K562 (cell line): ENCODE results near the gene EIF4E2.

Experiments
- ELF1 ChIP-seq: fragments of 200-800 bp; sonication (Bioruptor generic); IDR thresholded peaks from 2 replicates; pipeline ENCODE4 v1.6.1; 2016; ENCODE audit warnings: missing genetic modification characterization, missing compliant biosample characterization
- EZH2 ChIP-seq: IDR thresholded peaks from 2 replicates; pipeline ENCODE4 v1.6.1; 2012; ENCODE audit warnings: low read depth, mild to moderate bottlenecking, inconsistent platforms, low read length, borderline replicate concordance
- GABPA ChIP-seq: fragments of 200-800 bp; sonication (Bioruptor generic); conservative IDR thresholded peaks from 2 replicates; pipeline ENCODE4 v1.6.1; 2016; ENCODE audit warnings: low read depth, missing genetic modification characterization, missing compliant biosample characterization
- GATAD2B ChIP-seq: fragments of 450-650 bp; IDR thresholded peaks from 2 replicates; pipeline ENCODE4 v1.6.1; 2017; ENCODE audit warnings: mild to moderate bottlenecking, borderline replicate concordance
- MAFK ChIP-seq: IDR thresholded peaks from 2 replicates; pipeline ENCODE4 v1.6.1; 2011; ENCODE audit warnings: low read length, improper control_type of control experiment
- MYC ChIP-seq, 2 experiments: fragments of 250-450 bp in 1 of 2; sonication (Bioruptor Pico) in 1 of 2; IDR thresholded peaks; 2 replicates each; pipeline versions ENCODE4 v1.5.1 to v1.6.1; 2012 to 2021; ENCODE audit warnings: low read depth in 2 of 2, borderline replicate concordance in 1 of 2, improper control_type of control experiment in 1 of 2, low read length in 1 of 2, mild to moderate bottlenecking in 1 of 2, moderate library complexity in 1 of 2
- NR3C1 ChIP-seq: sonication (generic); formaldehyde crosslinking; IDR thresholded peaks from 2 replicates; pipeline ENCODE4 v1.8.1; 2022; ENCODE audit warnings: missing genetic modification reagents
- SOX6 ChIP-seq: fragments of 450-650 bp; IDR thresholded peaks from 2 replicates; pipeline ENCODE4 v1.6.1; 2014; ENCODE audit warnings: mild to moderate bottlenecking
- TAF1 ChIP-seq: IDR thresholded peaks from 2 replicates; pipeline ENCODE4 v1.6.1; 2011; ENCODE audit warnings: mild to moderate bottlenecking, low read length, moderate library complexity; ENCODE audit not compliant: insufficient read depth, control insufficient read depth, severe bottlenecking; ENCODE audit errors: extremely low read depth
- TF ChIP-seq, protein P1 (sequence below): fragments of 250-450 bp; sonication (Bioruptor Pico); IDR thresholded peaks from 2 replicates; pipeline ENCODE4 v1.4.0; 2020; ENCODE audit warnings: mild to moderate bottlenecking
- TF ChIP-seq, protein P2 (sequence below): sonication (generic); formaldehyde crosslinking; IDR thresholded peaks from 2 replicates; pipeline ENCODE4 v1.5.0; 2020; ENCODE audit warnings: missing genetic modification reagents
- TF ChIP-seq, protein P3 (sequence below): IDR thresholded peaks from 2 replicates; pipeline ENCODE4 v1.6.1; 2011; ENCODE audit not compliant: insufficient read length; ENCODE audit errors: extremely low read depth
- TF ChIP-seq, protein P4 (sequence below): sonication (generic); formaldehyde crosslinking; IDR thresholded peaks from 2 replicates; pipeline ENCODE4 v1.8.1; 2023; ENCODE audit warnings: mild to moderate bottlenecking, missing genetic modification reagents, moderate library complexity

DNA sequence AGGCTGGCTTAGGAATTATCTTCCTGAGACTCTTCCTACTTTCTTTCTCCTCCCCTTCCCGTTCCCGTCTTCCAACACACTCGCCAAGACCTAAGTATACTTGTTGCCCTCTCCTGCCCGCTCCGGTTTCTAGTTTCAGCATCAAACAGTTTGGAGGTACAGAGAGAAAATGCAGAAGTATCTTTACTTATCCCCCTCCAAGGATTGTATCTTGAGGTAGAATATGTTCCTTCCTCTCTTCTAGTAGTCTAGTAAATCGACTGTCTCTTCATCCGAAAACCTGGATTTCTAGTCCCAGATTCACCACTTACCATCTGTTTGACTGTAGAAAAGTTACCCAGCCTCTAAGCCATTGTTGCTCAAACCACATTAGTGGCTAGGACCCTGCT, 755 bp downstream of the EIF4E2 start:
- TF ChIP-seq TAF1 (no peak), MYC (IDR thresholded peaks at IDR 0.05; ENCODE audit: low read depth, low read length) (no peak), MYC (CRISPR knock-in tag; IDR thresholded peaks at IDR 0.05; ENCODE audit: borderline replicate concordance, low read depth) (no peak), NR3C1 (CRISPR knock-in tag) (no peak), GATAD2B (no peak), EZH2 (no peak), GABPA (tag) (no peak), ELF1 (tag) (no peak), SOX6 (no peak), MAFK (no peak)
- TF ChIP-seq, protein P1, sequence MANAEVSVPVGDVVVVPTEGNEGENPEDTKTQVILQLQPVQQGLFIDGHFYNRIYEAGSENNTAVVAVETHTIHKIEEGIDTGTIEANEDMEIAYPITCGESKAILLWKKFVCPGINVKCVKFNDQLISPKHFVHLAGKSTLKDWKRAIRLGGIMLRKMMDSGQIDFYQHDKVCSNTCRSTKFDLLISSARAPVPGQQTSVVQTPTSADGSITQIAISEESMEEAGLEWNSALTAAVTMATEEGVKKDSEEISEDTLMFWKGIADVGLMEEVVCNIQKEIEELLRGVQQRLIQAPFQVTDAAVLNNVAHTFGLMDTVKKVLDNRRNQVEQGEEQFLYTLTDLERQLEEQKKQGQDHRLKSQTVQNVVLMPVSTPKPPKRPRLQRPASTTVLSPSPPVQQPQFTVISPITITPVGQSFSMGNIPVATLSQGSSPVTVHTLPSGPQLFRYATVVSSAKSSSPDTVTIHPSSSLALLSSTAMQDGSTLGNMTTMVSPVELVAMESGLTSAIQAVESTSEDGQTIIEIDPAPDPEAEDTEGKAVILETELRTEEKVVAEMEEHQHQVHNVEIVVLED = no peak
- TF ChIP-seq, protein P2, sequence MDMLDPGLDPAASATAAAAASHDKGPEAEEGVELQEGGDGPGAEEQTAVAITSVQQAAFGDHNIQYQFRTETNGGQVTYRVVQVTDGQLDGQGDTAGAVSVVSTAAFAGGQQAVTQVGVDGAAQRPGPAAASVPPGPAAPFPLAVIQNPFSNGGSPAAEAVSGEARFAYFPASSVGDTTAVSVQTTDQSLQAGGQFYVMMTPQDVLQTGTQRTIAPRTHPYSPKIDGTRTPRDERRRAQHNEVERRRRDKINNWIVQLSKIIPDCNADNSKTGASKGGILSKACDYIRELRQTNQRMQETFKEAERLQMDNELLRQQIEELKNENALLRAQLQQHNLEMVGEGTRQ (CRISPR knock-in tag) = no peak
- TF ChIP-seq, protein P3, sequence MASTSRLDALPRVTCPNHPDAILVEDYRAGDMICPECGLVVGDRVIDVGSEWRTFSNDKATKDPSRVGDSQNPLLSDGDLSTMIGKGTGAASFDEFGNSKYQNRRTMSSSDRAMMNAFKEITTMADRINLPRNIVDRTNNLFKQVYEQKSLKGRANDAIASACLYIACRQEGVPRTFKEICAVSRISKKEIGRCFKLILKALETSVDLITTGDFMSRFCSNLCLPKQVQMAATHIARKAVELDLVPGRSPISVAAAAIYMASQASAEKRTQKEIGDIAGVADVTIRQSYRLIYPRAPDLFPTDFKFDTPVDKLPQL = no peak
- TF ChIP-seq, protein P4, sequence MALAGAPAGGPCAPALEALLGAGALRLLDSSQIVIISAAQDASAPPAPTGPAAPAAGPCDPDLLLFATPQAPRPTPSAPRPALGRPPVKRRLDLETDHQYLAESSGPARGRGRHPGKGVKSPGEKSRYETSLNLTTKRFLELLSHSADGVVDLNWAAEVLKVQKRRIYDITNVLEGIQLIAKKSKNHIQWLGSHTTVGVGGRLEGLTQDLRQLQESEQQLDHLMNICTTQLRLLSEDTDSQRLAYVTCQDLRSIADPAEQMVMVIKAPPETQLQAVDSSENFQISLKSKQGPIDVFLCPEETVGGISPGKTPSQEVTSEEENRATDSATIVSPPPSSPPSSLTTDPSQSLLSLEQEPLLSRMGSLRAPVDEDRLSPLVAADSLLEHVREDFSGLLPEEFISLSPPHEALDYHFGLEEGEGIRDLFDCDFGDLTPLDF (CRISPR knock-in tag) = no peak
